HL-60 (cell line): ENCODE results near the gene XPO1.

ENCODE experiments used
- DNase-seq, 2 experiments: peaks; one replicate each; pipeline ENCODE4 v3.0.0-alpha.2; 2010 to 2020; ENCODE audit warnings: low read depth in 1 of 2, low spot score in 1 of 2
- H3K27ac ChIP-seq: fragments of 250-450 bp; sonication (Bioruptor Pico); replicated peaks from 2 replicates; pipeline ENCODE4 v1.5.1; 2020; ENCODE audit warnings: mild to moderate bottlenecking, moderate library complexity
- H3K27me3 ChIP-seq: fragments of 250-450 bp; sonication (Bioruptor Pico); 2 replicates; pipeline ENCODE4 v1.5.1; 2021; ENCODE audit warnings: mild to moderate bottlenecking, moderate library complexity; ENCODE audit not compliant: insufficient read depth, poor library complexity, severe bottlenecking
- H3K4me3 ChIP-seq: replicated peaks from 2 replicates; pipeline ENCODE4 v1.5.1; 2011; ENCODE audit warnings: mild to moderate bottlenecking, control low read depth, low read length; ENCODE audit not compliant: insufficient read depth
- CTCF ChIP-seq: IDR thresholded peaks from one replicate; pipeline ENCODE4 v1.5.1; 2011; ENCODE audit warnings: low read length, control low read depth, inconsistent platforms; ENCODE audit not compliant: insufficient read depth
- GABPA ChIP-seq: IDR thresholded peaks from 2 replicates; pipeline ENCODE4 v1.6.1; 2012; ENCODE audit warnings: low read depth
- POLR2AphosphoS5 ChIP-seq: IDR thresholded peaks from 2 replicates; pipeline ENCODE4 v1.6.1; 2012; ENCODE audit warnings: low read depth
- REST ChIP-seq: IDR thresholded peaks from 2 replicates; pipeline ENCODE4 v1.6.1; 2012; ENCODE audit warnings: low read depth; ENCODE audit not compliant: insufficient replicate concordance
- SPI1 ChIP-seq: IDR thresholded peaks from 2 replicates; pipeline ENCODE4 v1.6.1; 2012; ENCODE audit warnings: low read depth, mild to moderate bottlenecking, borderline replicate concordance

The XPO1 gene

DNA sequence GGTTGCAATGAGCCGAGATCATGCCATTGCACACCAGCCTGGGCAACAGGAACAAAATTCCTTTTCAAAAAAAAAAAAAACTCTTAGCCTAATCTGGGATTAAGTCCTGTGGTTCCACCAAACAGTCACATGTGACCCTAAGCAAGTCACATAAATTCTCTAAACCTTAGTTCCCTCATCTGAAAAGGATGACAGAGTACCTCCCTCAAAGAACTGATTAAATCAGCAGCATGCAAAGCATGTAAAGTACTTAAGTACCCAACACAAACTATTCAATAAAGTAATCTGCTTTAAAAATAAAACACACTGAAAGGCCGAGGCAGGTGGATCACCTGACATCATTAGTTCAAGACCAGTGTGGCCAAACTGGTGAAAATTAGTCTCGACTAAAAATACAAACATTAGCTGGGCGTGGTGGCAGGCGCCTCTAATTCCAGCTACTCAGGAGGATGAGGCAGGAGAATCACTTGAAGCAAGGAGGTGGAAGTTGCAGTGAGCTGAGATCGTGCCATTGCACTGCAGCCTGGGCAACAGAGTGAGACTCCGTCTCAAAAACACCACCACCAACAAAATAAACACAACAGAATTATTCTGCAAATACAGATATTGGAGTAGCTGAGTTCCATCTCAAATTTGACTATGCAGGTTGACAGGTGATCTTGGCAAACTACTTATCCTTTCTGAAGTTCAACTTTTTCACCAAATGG, 74.2 kb downstream of the XPO1 start:
- TF ChIP-seq GABPA, result no peak
- DNase-seq, result no peak
- Histone ChIP-seq H3K27me3 (no peaks in the 10 kb centered on the region), H3K4me3 (no peak overlapping the region), H3K27ac (no peak overlapping the region)

- H3K4me3 ChIP-seq, result no peak overlapping the region
- TF ChIP-seq CTCF, result no peak
- no peak for DNase-seq
- H3K27me3 ChIP-seq, result no peaks in the 10 kb centered on the region
- no peak overlapping the region for H3K27ac ChIP-seq
These were observed 76.8 kb downstream of the XPO1 start for GRCh38 chr2:61461404-61461803.

DNA sequence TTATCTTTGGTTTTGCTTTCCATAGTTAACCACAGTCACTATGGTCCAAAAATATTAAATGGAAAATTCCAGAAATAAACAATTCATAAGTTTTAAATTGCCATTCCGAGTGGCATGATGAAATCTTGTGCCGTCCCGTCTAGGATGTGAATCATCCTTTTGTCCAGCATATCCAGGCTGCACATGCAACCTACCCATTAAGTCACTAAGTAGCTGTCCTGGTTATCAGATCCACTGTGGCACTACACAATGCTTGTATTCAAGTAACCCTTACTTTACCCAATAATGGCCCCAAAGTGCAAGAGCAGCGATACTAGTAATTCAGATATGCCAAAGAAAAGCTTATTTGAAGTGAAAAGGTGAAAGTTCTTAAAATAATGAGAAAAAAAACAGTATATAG, 78.0 kb downstream of the XPO1 start:
- DNase-seq, result no peak
- no peak overlapping the region for H3K27ac ChIP-seq
- no peaks in the 10 kb centered on the region for H3K27me3 ChIP-seq
- no peak for TF ChIP-seq GABPA
- no peak for TF ChIP-seq SPI1
- TF ChIP-seq REST, result no peak
- H3K4me3 ChIP-seq, result no peak overlapping the region

DNA sequence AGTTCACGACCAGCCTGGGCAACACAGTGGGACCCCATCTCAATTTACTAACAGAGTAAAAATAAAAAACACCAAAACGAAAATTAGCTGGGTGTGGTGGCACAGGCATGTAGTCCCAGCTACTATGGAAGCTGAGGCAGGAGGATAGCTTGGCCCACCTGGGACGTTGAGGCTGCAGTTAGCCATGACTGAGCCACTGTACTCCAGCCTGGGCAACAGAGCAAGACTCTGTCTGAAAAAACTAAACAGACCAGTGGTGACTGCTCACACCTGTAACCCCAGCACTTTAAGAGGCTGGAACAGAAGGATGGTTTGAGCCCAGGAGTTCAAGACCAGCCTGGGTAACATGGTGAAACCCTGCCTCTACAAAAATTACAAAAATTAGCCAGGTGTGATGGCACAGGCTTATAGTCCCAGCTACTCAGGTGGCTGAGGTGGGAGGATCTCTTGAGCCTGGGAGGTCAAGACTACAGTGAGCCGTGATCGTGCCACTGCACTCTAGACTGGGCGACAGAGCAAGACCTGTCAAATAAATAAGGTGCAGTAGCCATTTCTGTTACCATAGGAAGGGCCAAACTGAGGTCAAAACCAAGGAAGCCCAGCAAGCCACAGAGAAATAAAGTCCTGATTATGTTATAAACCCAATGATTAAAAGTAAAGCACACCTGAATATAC, 81.3 kb downstream of the XPO1 start:
- no peaks in the 10 kb centered on the region for H3K27me3 ChIP-seq
- H3K27ac ChIP-seq, result no peak overlapping the region
- TF ChIP-seq CTCF (no peak), REST (no peak), POLR2AphosphoS5 (no peak), SPI1 (no peak), GABPA (no peak)

More for the DNA sequence above, 81.3 kb downstream of the XPO1 start:
- DNase-seq, result no peak
- H3K4me3 ChIP-seq, result no peak overlapping the region
